ENCODE results near the gene CERCAM.

Gene CERCAM

GRCh38 chr9:128389395-128390149 lies 31.1 kb upstream of the CERCAM start:
- no peak for TF ChIP-seq GATA1 (IDR thresholded peaks at IDR 0.05; ENCODE audit: low read depth, low read length)
- TF ChIP-seq POLR2A (IDR thresholded peaks at IDR 0.05; ENCODE audit: low read length), result no peak
- no peak for DNase-seq

- TF ChIP-seq GATA1 (IDR thresholded peaks at IDR 0.05; ENCODE audit: low read depth, low read length) (no peak), POLR2A (IDR thresholded peaks at IDR 0.05; ENCODE audit: low read length) (no peak)
- DNase-seq, result no peak
These were observed 30.4 kb upstream of the CERCAM start for GRCh38 chr9:128390150-128390812.

GRCh38 chr9:128390813-128391711 lies 29.6 kb upstream of the CERCAM start:
- DNase-seq, result no peak
- TF ChIP-seq GATA1 (IDR thresholded peaks at IDR 0.05; ENCODE audit: low read depth, low read length) (no peak), POLR2A (IDR thresholded peaks at IDR 0.05; ENCODE audit: low read length) (no peak)

GRCh38 chr9:128391956-128392301 lies 28.7 kb upstream of the CERCAM start:
- TF ChIP-seq POLR2A (IDR thresholded peaks at IDR 0.05; ENCODE audit: low read length) (no peak), GATA1 (IDR thresholded peaks at IDR 0.05; ENCODE audit: low read depth, low read length) (no peak)
- no peak for DNase-seq

GRCh38 chr9:128392302-128393144 lies 28.1 kb upstream of the CERCAM start:
- TF ChIP-seq POLR2A (IDR thresholded peaks at IDR 0.05; ENCODE audit: low read length) (no peak), GATA1 (IDR thresholded peaks at IDR 0.05; ENCODE audit: low read depth, low read length) (no peak)
- DNase-seq, result no peak

GRCh38 chr9:128393145-128393775 lies 27.4 kb upstream of the CERCAM start:
- no peak for DNase-seq
- TF ChIP-seq POLR2A (IDR thresholded peaks at IDR 0.05; ENCODE audit: low read length) (no peak), GATA1 (IDR thresholded peaks at IDR 0.05; ENCODE audit: low read depth, low read length) (no peak)

GRCh38 chr9:128393970-128394369 lies 26.7 kb upstream of the CERCAM start:
- DNase-seq, result no peak
- no peak for TF ChIP-seq GATA1 (IDR thresholded peaks at IDR 0.05; ENCODE audit: low read depth, low read length)
- no peak for TF ChIP-seq POLR2A (IDR thresholded peaks at IDR 0.05; ENCODE audit: low read length)

- no peak for DNase-seq
- TF ChIP-seq GATA1 (IDR thresholded peaks at IDR 0.05; ENCODE audit: low read depth, low read length), result no peak
- TF ChIP-seq POLR2A (IDR thresholded peaks at IDR 0.05; ENCODE audit: low read length), result no peak
These were observed 26.1 kb upstream of the CERCAM start for GRCh38 chr9:128394379-128395168.

GRCh38 chr9:128396970-128397613 lies 23.6 kb upstream of the CERCAM start:
- no peak for TF ChIP-seq GATA1 (IDR thresholded peaks at IDR 0.05; ENCODE audit: low read depth, low read length)
- no peak for TF ChIP-seq POLR2A (IDR thresholded peaks at IDR 0.05; ENCODE audit: low read length)

GRCh38 chr9:128397831-128398230 lies 22.8 kb upstream of the CERCAM start:
- no peak for TF ChIP-seq GATA1 (IDR thresholded peaks at IDR 0.05; ENCODE audit: low read depth, low read length)
- TF ChIP-seq POLR2A (IDR thresholded peaks at IDR 0.05; ENCODE audit: low read length), result no peak
- no peak for DNase-seq

More at GRCh38 chr9:128396970-128397613, 23.6 kb upstream of the CERCAM start:
- no peak for DNase-seq

- DNase-seq, result no peak
- no peak for TF ChIP-seq POLR2A (IDR thresholded peaks at IDR 0.05; ENCODE audit: low read length)
- TF ChIP-seq GATA1 (IDR thresholded peaks at IDR 0.05; ENCODE audit: low read depth, low read length), result no peak
These were observed 20.8 kb upstream of the CERCAM start for GRCh38 chr9:128399861-128400260.

- DNase-seq, result no peak
- TF ChIP-seq GATA1 (IDR thresholded peaks at IDR 0.05; ENCODE audit: low read depth, low read length) (no peak), POLR2A (IDR thresholded peaks at IDR 0.05; ENCODE audit: low read length) (no peak)
These were observed 16.1 kb upstream of the CERCAM start for GRCh38 chr9:128404560-128404959.

Data from erythroblast (primary cell).